WTC11 (cell line): ENCODE data around the gene LIMK1.

ENCODE experiments used
- CREB1 ChIP-seq: sonication (generic); formaldehyde crosslinking; IDR thresholded peaks from 2 replicates; pipeline ENCODE4 v1.8.0; 2023; ENCODE audit warnings: mild to moderate bottlenecking, missing genetic modification reagents
- CREM ChIP-seq: sonication (generic); formaldehyde crosslinking; IDR thresholded peaks from 2 replicates; pipeline ENCODE4 v1.8.1; 2022; ENCODE audit warnings: mild to moderate bottlenecking, missing genetic modification reagents, moderate library complexity
- ESRRA ChIP-seq: sonication (generic); formaldehyde crosslinking; IDR thresholded peaks from 2 replicates; pipeline ENCODE4 v1.8.1; 2022; ENCODE audit warnings: mild to moderate bottlenecking, missing genetic modification reagents, borderline replicate concordance
- ZNF317 ChIP-seq: sonication (generic); formaldehyde crosslinking; IDR thresholded peaks from 2 replicates; pipeline ENCODE4 v1.8.1; 2023; ENCODE audit warnings: low read depth, mild to moderate bottlenecking, moderate library complexity, missing genetic modification reagents, borderline replicate concordance
- TF ChIP-seq, protein P1 (sequence below): sonication (generic); formaldehyde crosslinking; IDR thresholded peaks from 2 replicates; pipeline ENCODE4 v1.8.1; 2022; ENCODE audit warnings: low read depth, missing genetic modification reagents, borderline replicate concordance
- TF ChIP-seq, protein P2 (sequence below): sonication (generic); formaldehyde crosslinking; IDR thresholded peaks from 2 replicates; pipeline ENCODE4 v1.8.0; 2023; ENCODE audit warnings: missing genetic modification reagents, mild to moderate bottlenecking, borderline replicate concordance
- TF ChIP-seq, protein P3 (sequence below): sonication (generic); formaldehyde crosslinking; IDR thresholded peaks from 2 replicates; pipeline ENCODE4 v1.8.0; 2022; ENCODE audit warnings: missing genetic modification reagents
- TF ChIP-seq, protein P4 (sequence below): sonication (generic); formaldehyde crosslinking; IDR thresholded peaks from 2 replicates; pipeline ENCODE4 v1.8.1; 2023; ENCODE audit warnings: mild to moderate bottlenecking, moderate library complexity, missing genetic modification reagents

DNA sequence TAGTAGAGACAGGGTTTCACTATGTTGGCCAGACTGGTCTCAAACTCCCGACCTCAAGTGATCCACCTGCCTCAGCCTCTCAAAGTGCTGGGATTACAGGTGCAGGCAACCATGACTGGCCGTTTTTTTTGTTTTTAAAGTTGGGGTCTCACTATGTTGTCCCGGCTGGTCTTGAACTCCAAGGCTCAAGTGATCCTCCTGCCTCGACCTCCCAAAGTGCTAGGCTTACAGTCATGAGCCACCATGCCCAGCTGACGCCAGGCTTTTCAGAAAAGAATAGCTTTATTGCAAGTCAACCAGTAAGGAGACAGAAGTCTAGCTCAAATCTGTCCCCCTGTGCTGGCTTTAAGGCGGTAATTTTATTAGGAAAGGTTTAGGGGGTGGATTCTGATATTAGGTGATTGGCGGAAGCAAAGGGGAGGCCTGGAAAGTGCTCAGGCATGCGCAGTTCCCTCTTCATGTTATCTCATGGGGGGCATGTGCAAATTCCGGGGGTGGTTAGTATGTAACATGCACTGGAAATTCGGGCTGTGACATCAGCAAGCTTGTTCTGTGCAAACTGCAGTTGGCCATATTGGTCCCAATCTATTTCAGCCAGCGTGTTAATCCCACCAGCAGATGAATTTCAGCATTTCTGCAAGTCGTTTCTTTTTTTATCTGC is 42.7 kb downstream of the LIMK1 start:
- TF ChIP-seq CREM (CRISPR knock-in tag) (no peak), ESRRA (CRISPR knock-in tag) (no peak), CREB1 (CRISPR knock-in tag) (no peak), ZNF317 (CRISPR knock-in tag) (no peak)
- TF ChIP-seq, protein P1, sequence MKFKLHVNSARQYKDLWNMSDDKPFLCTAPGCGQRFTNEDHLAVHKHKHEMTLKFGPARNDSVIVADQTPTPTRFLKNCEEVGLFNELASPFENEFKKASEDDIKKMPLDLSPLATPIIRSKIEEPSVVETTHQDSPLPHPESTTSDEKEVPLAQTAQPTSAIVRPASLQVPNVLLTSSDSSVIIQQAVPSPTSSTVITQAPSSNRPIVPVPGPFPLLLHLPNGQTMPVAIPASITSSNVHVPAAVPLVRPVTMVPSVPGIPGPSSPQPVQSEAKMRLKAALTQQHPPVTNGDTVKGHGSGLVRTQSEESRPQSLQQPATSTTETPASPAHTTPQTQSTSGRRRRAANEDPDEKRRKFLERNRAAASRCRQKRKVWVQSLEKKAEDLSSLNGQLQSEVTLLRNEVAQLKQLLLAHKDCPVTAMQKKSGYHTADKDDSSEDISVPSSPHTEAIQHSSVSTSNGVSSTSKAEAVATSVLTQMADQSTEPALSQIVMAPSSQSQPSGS (CRISPR knock-in tag), result no peak
- TF ChIP-seq, protein P2, sequence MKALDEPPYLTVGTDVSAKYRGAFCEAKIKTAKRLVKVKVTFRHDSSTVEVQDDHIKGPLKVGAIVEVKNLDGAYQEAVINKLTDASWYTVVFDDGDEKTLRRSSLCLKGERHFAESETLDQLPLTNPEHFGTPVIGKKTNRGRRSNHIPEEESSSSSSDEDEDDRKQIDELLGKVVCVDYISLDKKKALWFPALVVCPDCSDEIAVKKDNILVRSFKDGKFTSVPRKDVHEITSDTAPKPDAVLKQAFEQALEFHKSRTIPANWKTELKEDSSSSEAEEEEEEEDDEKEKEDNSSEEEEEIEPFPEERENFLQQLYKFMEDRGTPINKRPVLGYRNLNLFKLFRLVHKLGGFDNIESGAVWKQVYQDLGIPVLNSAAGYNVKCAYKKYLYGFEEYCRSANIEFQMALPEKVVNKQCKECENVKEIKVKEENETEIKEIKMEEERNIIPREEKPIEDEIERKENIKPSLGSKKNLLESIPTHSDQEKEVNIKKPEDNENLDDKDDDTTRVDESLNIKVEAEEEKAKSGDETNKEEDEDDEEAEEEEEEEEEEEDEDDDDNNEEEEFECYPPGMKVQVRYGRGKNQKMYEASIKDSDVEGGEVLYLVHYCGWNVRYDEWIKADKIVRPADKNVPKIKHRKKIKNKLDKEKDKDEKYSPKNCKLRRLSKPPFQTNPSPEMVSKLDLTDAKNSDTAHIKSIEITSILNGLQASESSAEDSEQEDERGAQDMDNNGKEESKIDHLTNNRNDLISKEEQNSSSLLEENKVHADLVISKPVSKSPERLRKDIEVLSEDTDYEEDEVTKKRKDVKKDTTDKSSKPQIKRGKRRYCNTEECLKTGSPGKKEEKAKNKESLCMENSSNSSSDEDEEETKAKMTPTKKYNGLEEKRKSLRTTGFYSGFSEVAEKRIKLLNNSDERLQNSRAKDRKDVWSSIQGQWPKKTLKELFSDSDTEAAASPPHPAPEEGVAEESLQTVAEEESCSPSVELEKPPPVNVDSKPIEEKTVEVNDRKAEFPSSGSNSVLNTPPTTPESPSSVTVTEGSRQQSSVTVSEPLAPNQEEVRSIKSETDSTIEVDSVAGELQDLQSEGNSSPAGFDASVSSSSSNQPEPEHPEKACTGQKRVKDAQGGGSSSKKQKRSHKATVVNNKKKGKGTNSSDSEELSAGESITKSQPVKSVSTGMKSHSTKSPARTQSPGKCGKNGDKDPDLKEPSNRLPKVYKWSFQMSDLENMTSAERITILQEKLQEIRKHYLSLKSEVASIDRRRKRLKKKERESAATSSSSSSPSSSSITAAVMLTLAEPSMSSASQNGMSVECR (CRISPR knock-in tag), result no peak
- TF ChIP-seq, protein P3, sequence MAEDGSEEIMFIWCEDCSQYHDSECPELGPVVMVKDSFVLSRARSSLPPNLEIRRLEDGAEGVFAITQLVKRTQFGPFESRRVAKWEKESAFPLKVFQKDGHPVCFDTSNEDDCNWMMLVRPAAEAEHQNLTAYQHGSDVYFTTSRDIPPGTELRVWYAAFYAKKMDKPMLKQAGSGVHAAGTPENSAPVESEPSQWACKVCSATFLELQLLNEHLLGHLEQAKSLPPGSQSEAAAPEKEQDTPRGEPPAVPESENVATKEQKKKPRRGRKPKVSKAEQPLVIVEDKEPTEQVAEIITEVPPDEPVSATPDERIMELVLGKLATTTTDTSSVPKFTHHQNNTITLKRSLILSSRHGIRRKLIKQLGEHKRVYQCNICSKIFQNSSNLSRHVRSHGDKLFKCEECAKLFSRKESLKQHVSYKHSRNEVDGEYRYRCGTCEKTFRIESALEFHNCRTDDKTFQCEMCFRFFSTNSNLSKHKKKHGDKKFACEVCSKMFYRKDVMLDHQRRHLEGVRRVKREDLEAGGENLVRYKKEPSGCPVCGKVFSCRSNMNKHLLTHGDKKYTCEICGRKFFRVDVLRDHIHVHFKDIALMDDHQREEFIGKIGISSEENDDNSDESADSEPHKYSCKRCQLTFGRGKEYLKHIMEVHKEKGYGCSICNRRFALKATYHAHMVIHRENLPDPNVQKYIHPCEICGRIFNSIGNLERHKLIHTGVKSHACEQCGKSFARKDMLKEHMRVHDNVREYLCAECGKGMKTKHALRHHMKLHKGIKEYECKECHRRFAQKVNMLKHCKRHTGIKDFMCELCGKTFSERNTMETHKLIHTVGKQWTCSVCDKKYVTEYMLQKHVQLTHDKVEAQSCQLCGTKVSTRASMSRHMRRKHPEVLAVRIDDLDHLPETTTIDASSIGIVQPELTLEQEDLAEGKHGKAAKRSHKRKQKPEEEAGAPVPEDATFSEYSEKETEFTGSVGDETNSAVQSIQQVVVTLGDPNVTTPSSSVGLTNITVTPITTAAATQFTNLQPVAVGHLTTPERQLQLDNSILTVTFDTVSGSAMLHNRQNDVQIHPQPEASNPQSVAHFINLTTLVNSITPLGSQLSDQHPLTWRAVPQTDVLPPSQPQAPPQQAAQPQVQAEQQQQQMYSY, result no peak
- TF ChIP-seq, protein P4, sequence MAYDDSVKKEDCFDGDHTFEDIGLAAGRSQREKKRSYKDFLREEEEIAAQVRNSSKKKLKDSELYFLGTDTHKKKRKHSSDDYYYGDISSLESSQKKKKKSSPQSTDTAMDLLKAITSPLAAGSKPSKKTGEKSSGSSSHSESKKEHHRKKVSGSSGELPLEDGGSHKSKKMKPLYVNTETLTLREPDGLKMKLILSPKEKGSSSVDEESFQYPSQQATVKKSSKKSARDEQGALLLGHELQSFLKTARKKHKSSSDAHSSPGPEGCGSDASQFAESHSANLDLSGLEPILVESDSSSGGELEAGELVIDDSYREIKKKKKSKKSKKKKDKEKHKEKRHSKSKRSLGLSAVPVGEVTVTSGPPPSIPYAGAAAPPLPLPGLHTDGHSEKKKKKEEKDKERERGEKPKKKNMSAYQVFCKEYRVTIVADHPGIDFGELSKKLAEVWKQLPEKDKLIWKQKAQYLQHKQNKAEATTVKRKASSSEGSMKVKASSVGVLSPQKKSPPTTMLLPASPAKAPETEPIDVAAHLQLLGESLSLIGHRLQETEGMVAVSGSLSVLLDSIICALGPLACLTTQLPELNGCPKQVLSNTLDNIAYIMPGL (CRISPR knock-in tag), result no peak
